ENCODE data around the gene SLC25A13. TPM values are rescaled to one million over a fixed set of nuclear protein-coding genes. Genes with fewer than 3 reads are reported as not detected.

SLC25A13 gene
- total and polyA plus RNA-seq, 2 experiments from 2014 or later, result 4.8 to 19.1 TPM

DNA sequence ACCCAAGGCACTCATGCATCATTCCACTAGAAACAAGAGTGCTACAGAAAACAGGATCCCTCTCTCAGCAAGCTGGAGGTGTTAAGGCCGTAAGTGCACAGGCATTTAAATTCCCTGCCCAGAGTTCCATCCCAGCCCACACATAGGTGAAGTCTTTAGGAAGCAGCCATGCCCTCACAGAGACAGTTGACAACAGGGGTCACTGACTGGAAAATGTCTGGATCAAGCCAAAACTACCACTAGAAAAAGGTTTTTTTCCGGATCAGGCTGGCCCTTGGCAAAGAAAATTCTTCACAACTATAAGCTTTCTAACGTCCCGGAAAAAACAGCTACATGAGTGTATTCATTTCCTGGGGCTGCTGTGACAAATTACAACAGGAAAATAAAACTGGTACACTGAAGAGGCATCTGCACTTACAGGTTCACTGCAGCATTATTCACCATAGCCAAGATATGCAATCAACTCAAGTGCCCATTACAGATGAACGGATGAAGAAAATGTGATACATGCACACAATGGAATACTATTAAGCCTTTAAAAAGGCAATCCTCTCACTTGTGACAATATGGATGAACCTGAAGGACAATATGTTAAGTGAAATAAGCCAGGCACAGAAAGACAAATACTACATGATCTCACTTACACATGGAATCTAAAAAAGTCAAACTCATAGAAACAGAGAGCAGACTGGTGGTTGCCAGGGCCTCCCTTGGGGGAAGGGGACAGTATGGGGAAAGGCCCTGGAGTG lies 52.5 kb downstream of the SLC25A13 start:
- no peaks in the 10 kb centered on the region for H3K27me3 ChIP-seq (replicated peaks; ENCODE audit: insufficient read depth)
- H3F3A ChIP-seq (ENCODE audit: insufficient read depth), result no peaks in the 10 kb centered on the region
- no peaks in the 10 kb centered on the region for H3K36me3 ChIP-seq (ENCODE audit: low read depth)
- DNase-seq, result no peak
- no peaks in the 10 kb centered on the region for H3K9me2 ChIP-seq (ENCODE audit: insufficient read depth)
- no peaks in the 10 kb centered on the region for H3K4me1 ChIP-seq (ENCODE audit: insufficient read depth)
- no peak overlapping the region for H2AFZ ChIP-seq
- in situ Hi-C loops (cut with MboI), result no loop called here
- H3K9ac ChIP-seq, result no peak overlapping the region
- no peaks in the 10 kb centered on the region for H4K20me1 ChIP-seq (ENCODE audit: insufficient read depth)
- TF ChIP-seq EZH2 (IDR thresholded peaks at IDR 0.05; ENCODE audit: insufficient read depth, poor library complexity, severe bottlenecking) (no peak), EZH2phosphoT487 (IDR thresholded peaks at IDR 0.05; ENCODE audit: insufficient read depth, low read depth) (no peak)
- no peak overlapping the region for H3K4me2 ChIP-seq (ENCODE audit: unreplicated experiment)
- no peak overlapping the region for H3K27ac ChIP-seq
- H3K9me3 ChIP-seq (ENCODE audit: low read depth), result no peaks in the 10 kb centered on the region
- H3K4me3 ChIP-seq, result no peak overlapping the region
- 96 to 98% methylated on average over 5 of the region's 5 CpGs for whole genome bisulfite sequencing, 2 experiments (ENCODE audit: low coverage in 1 of 2, low lambda C conversion rate in 2 of 2, missing lambda C conversion rate in 2 of 2)
- H3K79me2 ChIP-seq (ENCODE audit: insufficient read depth), result no peaks in the 10 kb centered on the region

DNA sequence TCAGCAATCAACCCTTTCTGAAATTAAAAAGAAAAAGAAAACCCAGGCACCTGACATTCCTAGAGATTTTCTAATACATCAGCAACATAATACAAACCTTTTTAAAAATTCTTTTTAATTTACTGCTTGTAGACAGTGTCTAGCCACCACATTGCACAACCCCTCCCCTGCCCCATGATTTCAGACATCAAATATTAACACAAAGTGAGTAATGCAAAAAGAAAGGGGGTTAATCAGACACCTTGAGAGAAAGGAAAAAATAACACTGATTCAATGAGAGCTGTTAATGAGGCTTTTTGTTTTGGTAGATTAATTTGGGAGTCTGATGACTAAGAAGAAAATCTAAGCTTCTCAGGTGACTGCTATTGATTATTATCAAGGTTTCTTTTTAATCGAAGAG lies 55.3 kb downstream of the SLC25A13 start:
- no peak overlapping the region for H3K4me2 ChIP-seq (ENCODE audit: unreplicated experiment)
- 95 to 96% methylated on average over 1 of the region's 1 CpG for WGBS, 2 experiments (ENCODE audit: low coverage in 1 of 2, low lambda C conversion rate in 2 of 2, missing lambda C conversion rate in 2 of 2)
- H3K79me2 ChIP-seq (ENCODE audit: insufficient read depth), result no peaks in the 10 kb centered on the region
- H2AFZ ChIP-seq, result no peak overlapping the region
- no peaks in the 10 kb centered on the region for H3K4me1 ChIP-seq (ENCODE audit: insufficient read depth)
- H3K9me2 ChIP-seq (ENCODE audit: insufficient read depth), result no peaks in the 10 kb centered on the region
- DNase-seq, result no peak
- no peaks in the 10 kb centered on the region for H3K27me3 ChIP-seq (replicated peaks; ENCODE audit: insufficient read depth)
- no peak overlapping the region for H3K27ac ChIP-seq
- in situ Hi-C loops (cut with MboI), result no loop called here
- no peak overlapping the region for H3K4me3 ChIP-seq
- H3K36me3 ChIP-seq (ENCODE audit: low read depth), result no peaks in the 10 kb centered on the region
- H3K9me3 ChIP-seq (ENCODE audit: low read depth), result no peaks in the 10 kb centered on the region
- H3K9ac ChIP-seq, result no peak overlapping the region
- TF ChIP-seq EZH2 (IDR thresholded peaks at IDR 0.05; ENCODE audit: insufficient read depth, poor library complexity, severe bottlenecking) (no peak), EZH2phosphoT487 (IDR thresholded peaks at IDR 0.05; ENCODE audit: insufficient read depth, low read depth) (no peak)
- no peaks in the 10 kb centered on the region for H4K20me1 ChIP-seq (ENCODE audit: insufficient read depth)
- no peaks in the 10 kb centered on the region for H3F3A ChIP-seq (ENCODE audit: insufficient read depth)

- Histone ChIP-seq H3K36me3 (ENCODE audit: low read depth) (no peaks in the 10 kb centered on the region), H3F3A (ENCODE audit: insufficient read depth) (no peaks in the 10 kb centered on the region), H3K27ac (no peak overlapping the region), H4K20me1 (ENCODE audit: insufficient read depth) (no peaks in the 10 kb centered on the region), H3K4me1 (ENCODE audit: insufficient read depth) (no peaks in the 10 kb centered on the region), H3K9ac (no peak overlapping the region), H3K27me3 (replicated peaks; ENCODE audit: insufficient read depth) (no peaks in the 10 kb centered on the region), H3K9me2 (ENCODE audit: insufficient read depth) (no peaks in the 10 kb centered on the region), H2AFZ (no peak overlapping the region), H3K9me3 (ENCODE audit: low read depth) (no peaks in the 10 kb centered on the region), H3K4me2 (ENCODE audit: unreplicated experiment) (no peak overlapping the region), H3K79me2 (ENCODE audit: insufficient read depth) (no peaks in the 10 kb centered on the region), H3K4me3 (no peak overlapping the region)
- no peak for TF ChIP-seq EZH2 (IDR thresholded peaks at IDR 0.05; ENCODE audit: insufficient read depth, poor library complexity, severe bottlenecking)
- TF ChIP-seq EZH2phosphoT487 (IDR thresholded peaks at IDR 0.05; ENCODE audit: insufficient read depth, low read depth), result no peak
- WGBS, 2 experiments (ENCODE audit: low coverage in 1 of 2, low lambda C conversion rate in 2 of 2, missing lambda C conversion rate in 2 of 2), result 100% methylated on average over 1 of the region's 1 CpG
- in situ Hi-C loops (cut with MboI), result no loop called here
- no peak for DNase-seq
Measured at GRCh38 chr7:96266015-96266414, 55.9 kb downstream of the SLC25A13 start.

DNA sequence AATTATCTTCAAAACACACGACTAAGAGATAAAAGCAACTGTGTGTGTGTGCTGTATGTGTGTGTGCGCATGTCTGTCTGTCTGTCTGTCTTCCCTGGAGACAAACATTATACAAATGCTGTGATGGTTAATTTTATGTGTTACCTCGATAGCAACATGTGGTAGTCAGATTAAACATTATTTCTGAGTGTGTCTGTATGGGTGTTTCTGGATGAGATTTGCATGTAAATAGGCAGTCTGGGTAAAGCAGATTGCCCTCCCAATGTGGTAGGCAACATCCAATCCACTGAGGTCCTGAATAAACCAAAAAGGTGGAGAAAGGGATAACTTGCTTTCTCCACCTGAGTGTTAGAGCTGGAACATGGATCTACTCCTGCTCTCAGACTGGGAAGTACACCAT lies 67.9 kb downstream of the SLC25A13 start:
- DNase-seq, result no peak
- H3K4me3 ChIP-seq, result no peak overlapping the region
- H3K36me3 ChIP-seq (ENCODE audit: low read depth), result no peaks in the 10 kb centered on the region
- H3F3A ChIP-seq (ENCODE audit: insufficient read depth), result no peaks in the 10 kb centered on the region
- H2AFZ ChIP-seq, result no peak overlapping the region
- H3K9me3 ChIP-seq (ENCODE audit: low read depth), result no peaks in the 10 kb centered on the region
- H3K9me2 ChIP-seq (ENCODE audit: insufficient read depth), result no peaks in the 10 kb centered on the region
- H4K20me1 ChIP-seq (ENCODE audit: insufficient read depth), result no peaks in the 10 kb centered on the region
- H3K4me1 ChIP-seq (ENCODE audit: insufficient read depth), result no peaks in the 10 kb centered on the region
- TF ChIP-seq EZH2 (IDR thresholded peaks at IDR 0.05; ENCODE audit: insufficient read depth, poor library complexity, severe bottlenecking) (no peak), EZH2phosphoT487 (IDR thresholded peaks at IDR 0.05; ENCODE audit: insufficient read depth, low read depth) (no peak)
- in situ Hi-C loops (cut with MboI), result no loop called here
- H3K9ac ChIP-seq, result no peak overlapping the region
- peaks cover 5% of the 10 kb centered on the region; the same call in 1 of the 2 replicates for H3K79me2 ChIP-seq (ENCODE audit: insufficient read depth)
- no peaks in the 10 kb centered on the region for H3K27me3 ChIP-seq (replicated peaks; ENCODE audit: insufficient read depth)
- no peak overlapping the region for H3K27ac ChIP-seq
- no peak overlapping the region for H3K4me2 ChIP-seq (ENCODE audit: unreplicated experiment)
- WGBS, 2 experiments (ENCODE audit: low coverage in 1 of 2, low lambda C conversion rate in 2 of 2, missing lambda C conversion rate in 2 of 2), result 56 to 59% methylated on average over 3 of the region's 3 CpGs
